ENCODE results near the gene ITM2C.

- no peak for TF ChIP-seq REST (IDR thresholded peaks at IDR 0.05; ENCODE audit: low read depth)
- TF ChIP-seq CEBPB (IDR thresholded peaks at IDR 0.05) = no peak
- TF ChIP-seq EP300 (IDR thresholded peaks at IDR 0.05; ENCODE audit: borderline replicate concordance) = no peak
- TF ChIP-seq TAF1 (IDR thresholded peaks at IDR 0.05; ENCODE audit: low read depth) = no peak
- TF ChIP-seq FOXM1 (IDR thresholded peaks at IDR 0.05; ENCODE audit: borderline replicate concordance, low read depth) = no peak
- TF ChIP-seq TCF12 (IDR thresholded peaks at IDR 0.05; ENCODE audit: low read depth) = no peak
- no peak for TF ChIP-seq EGR1 (IDR thresholded peaks at IDR 0.05)
- TF ChIP-seq CREB1 (IDR thresholded peaks at IDR 0.05; ENCODE audit: low read depth) = no peak
- TF ChIP-seq MAX (IDR thresholded peaks at IDR 0.05) = no peak
- TF ChIP-seq NFIC (IDR thresholded peaks at IDR 0.05) = no peak
- TF ChIP-seq YY1 (IDR thresholded peaks at IDR 0.05; ENCODE audit: low read depth) = no peak
- TF ChIP-seq RAD21 (IDR thresholded peaks at IDR 0.05; ENCODE audit: low read depth) = no peak
Observed at GRCh38 chr2:230912724-230913123, 48.0 kb downstream of the ITM2C start.

Measured in Ishikawa (cell line).